Measurements from ENCODE around the gene ACSF2.

Gene ACSF2

GRCh38 chr17:50452630-50453300 lies 26.7 kb downstream of the ACSF2 start:
- no peak for TF ChIP-seq CTCF (conservative IDR thresholded peaks at IDR 0.05; ENCODE audit: low read depth)
- POLR2A ChIA-PET (ENCODE audit: low non-redundant PET), result no interaction called here
- DNase-seq (ENCODE audit: low spot score), result peak; percentile 48
- H3K27ac ChIP-seq, result no peak overlapping the region
- CTCF ChIA-PET, result interaction anchor here (0.8 kb wide), 1 partner anchor 22 kb away, joined by 3 read pairs; no protein-coding TSS in a partner anchor

- CTCF ChIA-PET, result interaction anchor here (0.6 kb wide), 2 partner anchors 93 to 182 kb away, joined by 3 to 12 read pairs; no protein-coding TSS in a partner anchor
- no peak overlapping the region for H3K27ac ChIP-seq
- no peak for TF ChIP-seq CTCF (conservative IDR thresholded peaks at IDR 0.05; ENCODE audit: low read depth)
- POLR2A ChIA-PET (ENCODE audit: low non-redundant PET), result no interaction called here
- no peak for DNase-seq (ENCODE audit: low spot score)
Observed at GRCh38 chr17:50453901-50454300, 27.9 kb downstream of the ACSF2 start.

GRCh38 chr17:50457621-50458020 lies 31.6 kb downstream of the ACSF2 start:
- DNase-seq (ENCODE audit: low spot score), result no peak
- no peak overlapping the region for H3K27ac ChIP-seq
- CTCF ChIA-PET, result interaction anchor here (0.5 to 0.6 kb wide), 2 partner anchors 173 to 465 kb away, joined by 3 read pairs; no protein-coding TSS in a partner anchor
- TF ChIP-seq CTCF (conservative IDR thresholded peaks at IDR 0.05; ENCODE audit: low read depth), result no peak
- POLR2A ChIA-PET (ENCODE audit: low non-redundant PET), result no interaction called here

GRCh38 chr17:50458270-50458669 lies 32.3 kb downstream of the ACSF2 start:
- H3K27ac ChIP-seq, result no peak overlapping the region
- ChIA-PET CTCF (interaction anchor here (0.5 kb wide), 1 partner anchor 172 kb away, joined by 3 read pairs; no protein-coding TSS in a partner anchor), POLR2A (ENCODE audit: low non-redundant PET) (no interaction called here)
- DNase-seq (ENCODE audit: low spot score), result peak; percentile 51
- no peak for TF ChIP-seq CTCF (conservative IDR thresholded peaks at IDR 0.05; ENCODE audit: low read depth)

GRCh38 chr17:50458701-50459676 lies 33.0 kb downstream of the ACSF2 start:
- POLR2A ChIA-PET (ENCODE audit: low non-redundant PET), result no interaction called here

More at GRCh38 chr17:50458701-50459676, 33.0 kb downstream of the ACSF2 start:
- TF ChIP-seq CTCF (conservative IDR thresholded peaks at IDR 0.05; ENCODE audit: low read depth), result no peak
- H3K27ac ChIP-seq, result no peak overlapping the region
- DNase-seq (ENCODE audit: low spot score), result no peak
- CTCF ChIA-PET, result interaction anchor here (1.6 kb wide), 1 partner anchor 62 kb away, joined by 6 read pairs; the partner anchor contains the start of gene LRRC59
